NCI-H526 treated with DMSO at 0.1 percent for 48 hours (cell line): ENCODE data around the gene EFNA5.
"Not testable (repeated sequence)": the region's sequence is repeated elsewhere in the genome, so short reads cannot be mapped to it uniquely, and the experiment has no call there.

Experiments used
- DNase-seq: peaks from one replicate; lab custom pipeline; 2025; lab: John Stamatoyannopoulos, UW

EFNA5 gene

GRCh38 chr5:107365320-107366109, 305.2 kb downstream of the EFNA5 start:
- DNase-seq, result no peak

DNA sequence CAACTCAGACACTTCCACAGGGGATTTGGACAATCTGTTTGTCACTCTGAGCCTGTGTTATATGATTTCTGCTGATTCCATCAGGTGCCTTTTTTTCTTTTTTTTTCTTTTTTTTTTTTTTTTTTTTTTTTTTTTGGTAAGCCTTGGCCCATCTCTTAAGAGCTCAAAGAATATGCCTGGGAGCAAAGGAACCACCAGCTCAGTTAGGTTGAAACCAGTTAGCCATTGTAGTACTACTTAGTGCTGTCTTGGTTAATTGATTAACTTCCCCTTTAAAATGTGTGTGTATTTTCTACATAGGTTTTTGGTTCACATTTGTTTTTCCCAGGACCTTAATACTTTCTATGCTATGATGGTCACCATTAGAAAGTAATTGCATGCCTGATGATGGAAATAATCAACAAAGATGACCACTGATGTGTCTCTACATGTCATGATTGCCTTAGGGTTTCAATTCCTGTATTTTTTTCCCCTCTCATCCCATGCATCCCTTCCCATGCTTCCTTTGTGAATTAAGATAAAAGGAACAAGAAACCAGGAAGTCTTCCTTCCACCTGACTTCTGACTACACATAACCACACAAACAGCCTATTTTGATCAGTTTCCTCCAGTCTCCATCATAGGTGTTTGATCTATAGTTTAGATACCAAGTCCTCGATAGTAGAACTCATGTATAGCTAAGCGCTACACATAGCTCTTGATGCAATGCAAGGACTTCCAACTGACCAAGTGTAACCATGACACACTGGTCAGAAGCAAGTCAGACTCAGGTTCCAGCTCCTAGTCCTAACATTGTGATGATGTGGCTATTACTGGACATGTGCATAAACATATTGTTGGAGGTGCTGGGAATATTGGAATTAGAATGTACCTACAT, 306.1 kb downstream of the EFNA5 start:
- DNase-seq, result no peak

DNA sequence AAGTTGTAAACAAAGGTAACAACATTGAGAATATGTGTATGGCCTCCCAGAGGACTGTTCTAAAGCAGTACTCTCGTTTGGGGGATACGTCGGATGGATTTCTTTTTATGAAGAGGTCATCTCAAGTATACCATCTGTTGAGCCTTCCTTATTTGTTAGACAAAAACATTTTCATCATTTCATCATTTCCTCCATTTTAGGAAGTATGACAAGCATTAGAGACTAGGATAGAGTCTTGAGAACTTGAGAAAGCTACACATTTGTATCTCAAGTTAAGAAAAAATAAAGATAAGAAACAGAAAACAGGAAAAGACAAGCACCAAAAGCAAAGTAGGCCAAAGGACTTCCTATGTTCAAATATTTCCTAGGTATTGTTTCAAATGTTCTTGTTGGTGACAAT, 307.0 kb downstream of the EFNA5 start:
- no peak for DNase-seq

DNA sequence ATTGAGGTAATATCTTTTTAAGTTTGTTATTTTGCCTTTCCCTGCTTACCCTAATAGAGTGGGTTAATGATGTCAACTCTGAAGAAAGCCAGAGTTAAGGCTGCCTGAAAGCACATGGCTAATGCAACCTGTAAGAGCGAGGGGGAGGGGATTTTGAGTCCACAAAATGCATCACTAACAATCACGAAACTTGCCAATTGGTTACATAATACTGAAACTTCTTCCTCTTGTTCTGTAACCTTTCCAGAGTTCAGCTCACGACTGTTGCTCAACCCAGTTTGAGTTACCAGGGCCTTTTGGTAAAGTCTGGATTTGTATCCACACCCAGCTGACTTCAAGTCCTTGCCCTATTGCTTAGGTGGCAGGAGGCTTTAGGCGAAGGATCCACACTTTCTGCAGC, 308.8 kb downstream of the EFNA5 start:
- no peak for DNase-seq

- no peak for DNase-seq
These were observed 310.9 kb downstream of the EFNA5 start for GRCh38 chr5:107359916-107360234.

DNA sequence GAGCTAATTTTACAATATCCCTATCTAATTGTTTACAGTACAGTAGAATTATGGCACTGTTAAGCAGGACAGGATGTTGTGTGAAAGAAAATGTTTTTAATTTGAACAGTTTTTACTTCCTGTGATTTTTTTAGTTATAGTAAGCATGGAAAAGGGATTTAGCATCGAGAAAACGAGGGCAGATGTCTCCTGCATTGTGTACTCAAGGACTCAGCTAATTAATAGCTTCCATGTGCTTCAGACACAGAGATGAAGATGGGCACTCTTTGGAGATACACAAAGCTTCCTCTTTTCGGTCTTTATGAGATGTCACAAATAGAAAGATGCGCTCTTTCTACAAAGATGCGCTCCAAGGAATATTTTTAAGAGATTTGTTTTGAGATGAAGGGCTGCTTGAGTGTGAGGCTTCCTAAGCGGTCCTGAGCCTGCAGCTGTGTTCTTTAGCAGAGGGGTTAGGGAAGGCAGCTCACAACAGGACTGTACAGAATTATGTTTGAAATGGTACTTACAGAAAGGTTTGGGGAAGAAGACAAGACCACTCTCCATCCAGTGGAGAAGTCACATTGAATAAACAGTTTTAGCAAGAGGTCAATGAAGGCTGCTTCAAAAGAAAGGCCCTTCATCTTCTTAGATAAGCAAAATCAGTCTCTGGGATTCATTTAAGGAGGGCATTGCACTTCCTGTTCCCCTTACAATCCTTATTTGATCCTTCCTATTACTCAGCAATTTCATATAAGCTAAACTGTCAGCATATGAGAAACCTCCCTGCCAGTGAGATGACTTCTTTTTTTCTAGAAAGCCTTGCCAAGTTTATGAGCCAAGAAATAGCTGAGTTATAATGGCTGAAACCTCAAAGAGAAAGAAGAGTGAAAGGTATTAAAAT, 311.5 kb downstream of the EFNA5 start:
- DNase-seq, result no peak

- no peak for DNase-seq
These were observed 313.8 kb downstream of the EFNA5 start for GRCh38 chr5:107356891-107357290.

DNA sequence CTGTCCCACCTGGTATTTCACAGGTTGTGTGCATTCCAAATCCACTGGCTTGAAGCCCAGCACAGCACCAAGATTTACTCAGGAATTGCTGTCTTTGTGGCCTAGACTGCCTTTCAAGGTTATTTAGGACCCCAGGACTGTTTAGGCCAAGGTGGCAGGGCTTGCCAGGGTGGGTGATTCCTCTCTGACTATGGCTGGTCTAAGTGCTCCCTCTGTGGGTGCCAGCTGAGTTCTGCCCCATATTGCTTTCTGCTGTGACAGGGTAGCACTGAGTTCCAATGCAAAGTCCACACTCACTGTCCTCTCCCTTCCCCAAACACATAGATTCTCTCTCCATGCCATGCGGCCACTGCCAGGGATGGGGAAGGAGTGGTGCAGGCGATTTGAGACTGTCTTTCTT, 318.2 kb downstream of the EFNA5 start:
- DNase-seq, result no peak

DNA sequence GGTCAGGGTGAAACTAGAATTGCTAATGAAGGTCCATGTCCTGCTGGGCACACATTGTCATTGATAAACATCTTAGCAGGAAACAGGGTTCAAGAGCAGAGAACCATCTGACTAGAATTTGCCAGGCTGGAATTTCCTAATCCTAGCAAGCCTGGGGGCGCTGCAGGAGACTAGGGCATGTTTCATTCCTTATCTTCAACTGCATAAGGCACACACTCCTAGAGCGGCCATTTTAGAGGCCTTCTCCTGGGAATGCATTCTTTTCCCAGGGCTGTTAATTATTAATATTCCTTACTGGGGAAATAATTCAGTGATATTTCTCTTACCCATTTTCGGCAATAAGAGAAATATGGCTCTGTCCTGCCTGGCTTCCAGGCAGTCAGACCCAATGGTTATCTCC, 324.2 kb downstream of the EFNA5 start:
- DNase-seq, result not testable (repeated sequence)

DNA sequence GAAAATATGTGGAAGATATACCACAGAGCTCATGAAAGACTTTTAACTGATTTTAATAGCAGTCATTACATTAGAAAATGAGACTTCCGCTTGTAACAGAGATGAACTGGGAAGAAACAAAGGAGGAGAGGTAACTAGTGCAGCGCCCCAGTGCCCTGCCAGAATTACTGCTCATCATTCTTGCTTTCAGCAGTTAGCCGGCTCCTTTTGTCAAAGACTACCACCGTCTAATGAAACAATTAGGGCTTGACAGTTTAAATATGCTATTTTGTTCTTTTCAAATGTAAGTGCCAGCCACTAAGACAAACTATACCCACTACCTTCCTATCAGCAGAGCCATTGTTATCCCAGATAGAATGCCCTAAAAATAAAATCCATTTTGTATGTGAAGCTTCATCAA, 328.4 kb downstream of the EFNA5 start:
- DNase-seq, result no peak

DNA sequence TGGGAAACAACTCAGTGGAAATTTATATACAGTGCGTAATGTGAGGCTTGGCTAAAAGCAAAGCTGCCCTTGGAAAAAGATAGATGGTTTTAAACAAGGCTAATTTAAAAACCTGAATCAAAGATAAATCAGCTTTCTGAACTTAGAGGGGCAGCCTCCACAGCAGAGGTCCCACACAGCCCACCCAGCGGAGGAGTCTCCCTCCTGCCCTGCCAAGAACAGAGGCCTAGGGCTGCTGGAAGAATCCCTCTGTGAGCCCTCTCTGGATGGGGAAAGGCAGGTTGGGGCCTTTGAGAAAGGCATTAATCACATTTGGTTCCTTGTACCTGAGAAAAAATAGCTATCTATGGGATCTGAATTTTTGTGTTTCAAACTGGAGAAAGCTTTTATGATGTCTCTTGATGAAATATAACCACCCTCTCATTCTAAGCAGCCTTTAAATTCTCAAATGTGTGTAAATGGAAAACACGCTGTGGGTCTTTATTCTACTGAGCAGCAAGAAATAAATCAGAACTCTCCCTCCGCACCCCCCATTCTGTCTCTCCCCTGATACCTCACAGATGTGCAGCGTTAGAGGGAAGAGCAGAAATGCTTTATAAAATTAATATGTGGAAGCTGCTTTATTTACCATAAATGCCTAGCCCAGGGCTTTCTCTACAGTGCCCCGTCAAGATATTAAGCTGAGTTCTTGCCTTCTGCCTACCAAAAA, 329.2 kb downstream of the EFNA5 start:
- no peak for DNase-seq

GRCh38 chr5:107340631-107341030, 330.1 kb downstream of the EFNA5 start:
- no peak for DNase-seq

- DNase-seq, result no peak
These were observed 332.4 kb downstream of the EFNA5 start for GRCh38 chr5:107338335-107338734.

GRCh38 chr5:107337281-107337680, 333.5 kb downstream of the EFNA5 start:
- DNase-seq, result no peak

- no peak for DNase-seq
These were observed 338.9 kb downstream of the EFNA5 start for GRCh38 chr5:107331882-107332281.

GRCh38 chr5:107331312-107331711, 339.4 kb downstream of the EFNA5 start:
- no peak for DNase-seq

DNA sequence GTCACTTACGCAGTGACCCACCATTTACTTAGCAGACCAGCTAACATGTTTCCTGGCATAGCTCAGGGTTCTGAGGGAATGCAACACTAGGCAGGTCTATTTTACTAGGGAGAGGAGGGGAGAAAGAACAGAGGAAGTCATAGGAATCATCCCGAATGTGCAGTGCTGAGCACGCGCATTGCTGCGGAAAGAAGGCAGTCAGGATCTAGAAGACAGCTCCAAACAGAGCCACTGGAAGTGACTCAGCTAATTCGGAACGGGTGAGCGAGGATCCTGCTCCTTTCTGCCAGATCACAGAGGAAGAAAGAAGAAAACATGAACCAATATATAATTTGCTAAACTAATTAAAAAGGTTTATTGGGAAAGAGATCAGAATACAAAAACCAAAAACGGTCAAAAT, 339.8 kb downstream of the EFNA5 start:
- DNase-seq, result no peak

DNA sequence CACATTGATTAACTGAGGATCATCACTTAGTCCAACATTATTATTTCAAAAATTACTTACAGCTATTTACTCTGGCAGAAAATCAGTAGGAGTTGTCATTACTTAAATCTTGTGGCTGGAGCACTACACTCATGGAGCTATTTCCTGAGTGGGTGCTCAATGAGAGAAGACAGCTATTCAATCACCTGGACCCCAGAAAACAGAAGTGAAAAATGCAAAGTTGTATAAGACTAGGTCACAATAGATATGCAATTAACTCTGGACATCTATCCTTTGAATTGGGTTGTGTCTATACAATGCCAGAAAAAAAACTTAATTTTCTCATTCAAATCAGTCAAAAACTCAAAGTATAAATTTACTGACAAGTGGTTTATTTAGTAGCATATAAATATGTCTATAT, 340.9 kb downstream of the EFNA5 start:
- no peak for DNase-seq
